ENCODE measurements around the gene SH3RF1.

SH3RF1 gene

GRCh38 chr4:169064296-169064695, 206.5 kb downstream of the SH3RF1 start:
- no peak for DNase-seq (ENCODE audit: low read depth in 3 of 3)

GRCh38 chr4:169063441-169063840, 207.3 kb downstream of the SH3RF1 start:
- DNase-seq (ENCODE audit: low read depth in 3 of 3): no peak

GRCh38 chr4:169062897-169063244, 207.9 kb downstream of the SH3RF1 start:
- no peak for DNase-seq (ENCODE audit: low read depth in 3 of 3)

- no peak for DNase-seq (ENCODE audit: low read depth in 3 of 3)
Measured at GRCh38 chr4:169061386-169061785, 209.4 kb downstream of the SH3RF1 start.

GRCh38 chr4:169060391-169061091, 210.2 kb downstream of the SH3RF1 start:
- DNase-seq (ENCODE audit: low read depth in 3 of 3): no peak

GRCh38 chr4:169059306-169060211, 211.2 kb downstream of the SH3RF1 start:
- no peak for DNase-seq (ENCODE audit: low read depth in 3 of 3)

GRCh38 chr4:169058312-169058711, 212.4 kb downstream of the SH3RF1 start:
- DNase-seq (ENCODE audit: low read depth in 3 of 3): no peak

- DNase-seq (ENCODE audit: low read depth in 3 of 3): no peak
Measured at GRCh38 chr4:169054879-169055278, 215.9 kb downstream of the SH3RF1 start.

GRCh38 chr4:169052594-169052945, 218.2 kb downstream of the SH3RF1 start:
- no peak for DNase-seq (ENCODE audit: low read depth in 3 of 3)

GRCh38 chr4:169051761-169052593, 218.8 kb downstream of the SH3RF1 start:
- no peak for DNase-seq (ENCODE audit: low read depth in 3 of 3)

- no peak for DNase-seq (ENCODE audit: low read depth in 3 of 3)
Measured at GRCh38 chr4:169050881-169051760, 219.6 kb downstream of the SH3RF1 start.

- no peak for DNase-seq (ENCODE audit: low read depth in 3 of 3)
Measured at GRCh38 chr4:169050284-169050683, 220.5 kb downstream of the SH3RF1 start.

- DNase-seq (ENCODE audit: low read depth in 3 of 3): no peak
Measured at GRCh38 chr4:169048868-169049414, 221.8 kb downstream of the SH3RF1 start.

- no peak for DNase-seq (ENCODE audit: low read depth in 3 of 3)
Measured at GRCh38 chr4:169047956-169048355, 222.8 kb downstream of the SH3RF1 start.

GRCh38 chr4:169045862-169046584, 224.7 kb downstream of the SH3RF1 start:
- no peak for DNase-seq (ENCODE audit: low read depth in 3 of 3)

GRCh38 chr4:169044714-169045447, 225.9 kb downstream of the SH3RF1 start:
- DNase-seq (ENCODE audit: low read depth in 3 of 3): no peak

Measured in stimulated activated CD4-positive, alpha-beta T cell treated with anti-CD3 and anti-CD28 coated beads, TNF-alpha, amount 100 ng/mL, for 48 hours (primary cell).